Endothelial cell of umbilical vein (primary cell): ENCODE results near the gene CILP2. TPM values are rescaled to one million over a fixed set of nuclear protein-coding genes. Genes with fewer than 3 reads are reported as not detected.

Experiments used
- BruUV-seq: library from RNA; stranded (reverse); fragments of 400-500 nt; replicated peaks from 2 replicates; lab custom pipeline; 2021; lab: Mats Ljungman, UMichigan
- CTCF ChIA-PET: fragments of 300-600, 350-600 bp; sonication (Branson Sonifier 250); formaldehyde crosslinking; loops from one replicate; lab custom pipeline; 2021; ENCODE audit warnings: antibody characterized with exemption, inconsistent platforms; lab: Charles Lee
- POLR2A ChIA-PET: fragments of 300-600, 350-600 bp; sonication (Branson Sonifier 250); formaldehyde crosslinking; loops from one replicate; lab custom pipeline; 2021; ENCODE audit warnings: antibody characterized with exemption, inconsistent platforms; lab: Charles Lee
- DNase-seq: peaks from one replicate; pipeline ENCODE4 v3.0.0-alpha.2; 2011; ENCODE audit warnings: low read depth, low spot score
- FAIRE-seq: peaks from 2 replicates; lab custom pipeline; 2011; peaks lifted over from hg19 to GRCh38; lab: Jason Lieb, UNC
- H2AFZ ChIP-seq: 2 replicates; pipeline ENCODE4 v1.6.0; 2012; ENCODE audit warnings: low read depth, low read length, control low read depth, inconsistent platforms
- H3K27ac ChIP-seq: 2 replicates; pipeline ENCODE4 v1.5.1; 2011; ENCODE audit warnings: low read depth, mild to moderate bottlenecking, control low read depth, low read length, moderate library complexity; ENCODE audit not compliant: insufficient read depth
- H3K27me3 ChIP-seq, 2 experiments: 2 replicates each; pipeline versions ENCODE4 v1.6.0 to v1.6.1; 2011; ENCODE audit warnings: low read length in 2 of 2, mixed read lengths in 1 of 2; ENCODE audit not compliant: control insufficient read depth in 2 of 2, insufficient read depth in 2 of 2
- H3K36me3 ChIP-seq, 2 experiments: 2 replicates in 1 of 2; 3 replicates in 1 of 2; pipeline ENCODE4 v1.5.1; 2011; ENCODE audit warnings: low read length in 2 of 2, mild to moderate bottlenecking in 1 of 2, moderate library complexity in 1 of 2; ENCODE audit not compliant: control insufficient read depth in 2 of 2, insufficient read depth in 2 of 2; ENCODE audit errors: extremely low read depth in 1 of 2
- H3K4me1 ChIP-seq: 3 replicates; pipeline ENCODE4 v1.5.1; 2011; ENCODE audit warnings: mild to moderate bottlenecking, low read length; ENCODE audit not compliant: control insufficient read depth, insufficient read depth; ENCODE audit errors: extremely low read depth
- H3K4me2 ChIP-seq: 2 replicates; pipeline ENCODE4 v1.6.1; 2011; ENCODE audit warnings: low read length, control low read depth, mixed read lengths; ENCODE audit not compliant: insufficient read depth
- H3K4me3 ChIP-seq, 3 experiments: fragments of 200-600 bp in 1 of 3; sonication (generic), shearing (Covaris generic) in 1 of 3; replicated peaks in 1 of 3; 2 replicates each; pipeline ENCODE4 v1.5.1; 2011 to 2016; ENCODE audit warnings: control low read depth in 3 of 3, low read length in 3 of 3, mild to moderate bottlenecking in 2 of 3, inconsistent platforms in 1 of 3, low read depth in 1 of 3, moderate library complexity in 1 of 3; ENCODE audit not compliant: insufficient read depth in 1 of 3
- H3K79me2 ChIP-seq: 2 replicates; pipeline ENCODE4 v1.6.0; 2012; ENCODE audit warnings: low read length, inconsistent platforms; ENCODE audit not compliant: control insufficient read depth, insufficient read depth
- H3K9ac ChIP-seq: replicated peaks from 2 replicates; pipeline ENCODE3; 2011; ENCODE audit warnings: low read length, control low read depth; ENCODE audit not compliant: insufficient read depth; ENCODE audit errors: extremely low read depth
- H3K9me1 ChIP-seq: replicated peaks from 3 replicates; pipeline ENCODE4 v1.6.0; 2011; ENCODE audit warnings: mild to moderate bottlenecking, low read length; ENCODE audit not compliant: control insufficient read depth, insufficient read depth; ENCODE audit errors: extremely low read depth
- H3K9me3 ChIP-seq: replicated peaks from 2 replicates; pipeline ENCODE4 v1.5.1; 2012; ENCODE audit warnings: low read length, inconsistent platforms; ENCODE audit not compliant: control insufficient read depth, insufficient read depth
- H4K20me1 ChIP-seq: replicated peaks from 2 replicates; pipeline ENCODE3; 2011; ENCODE audit warnings: mild to moderate bottlenecking, low read length; ENCODE audit not compliant: control insufficient read depth, insufficient read depth; ENCODE audit errors: extremely low read depth
- CTCF ChIP-seq, 2 donors: IDR thresholded peaks; 1 replicate in 1 of 2; 2 replicates in 1 of 2; pipeline ENCODE4 v1.5.1; 2011; ENCODE audit warnings: low read length in 2 of 2, mild to moderate bottlenecking in 2 of 2, moderate library complexity in 2 of 2, control low read depth in 1 of 2, inconsistent platforms in 1 of 2, low read depth in 1 of 2; ENCODE audit not compliant: insufficient read depth in 1 of 2; ENCODE audit errors: extremely low read depth in 1 of 2
- EZH2 ChIP-seq: IDR thresholded peaks from 2 replicates; pipeline ENCODE4 v1.6.1; 2012; ENCODE audit warnings: borderline replicate concordance, low read depth, mild to moderate bottlenecking, moderate library complexity, low read length, inconsistent platforms; ENCODE audit not compliant: severe bottlenecking
- GATA2 ChIP-seq: IDR thresholded peaks from 2 replicates; pipeline ENCODE4 v1.7.0; 2011; ENCODE audit warnings: low read depth, mild to moderate bottlenecking, moderate library complexity, mixed read lengths, low read length; ENCODE audit not compliant: insufficient read length, insufficient read depth
- JUN ChIP-seq: IDR thresholded peaks from 2 replicates; pipeline ENCODE4 v1.6.1; 2011; ENCODE audit warnings: borderline replicate concordance, low read depth; ENCODE audit not compliant: insufficient read length, insufficient read depth
- MAX ChIP-seq: IDR thresholded peaks from 2 replicates; pipeline ENCODE4 v1.6.1; 2011; ENCODE audit not compliant: insufficient read depth, insufficient read length
- MYC ChIP-seq: IDR thresholded peaks from one replicate; pipeline ENCODE4 v1.6.1; 2011; ENCODE audit warnings: mild to moderate bottlenecking, low read depth, low read length
- POLR2A ChIP-seq: IDR thresholded peaks from 2 replicates; pipeline ENCODE4 v1.6.1; 2012; ENCODE audit warnings: low read depth, mild to moderate bottlenecking, control low read depth, low read length
- POLR2AphosphoS5 ChIP-seq: IDR thresholded peaks from 2 replicates; pipeline ENCODE4 v1.6.1; 2012; ENCODE audit warnings: low read depth, mild to moderate bottlenecking, control low read depth, low read length, moderate library complexity; ENCODE audit not compliant: insufficient read depth
- dilution Hi-C: fragments of 300-500 bp; cut with MboI; formaldehyde crosslinking; loops from one replicate; pipeline ENCODE4 v1.15.0; 2019; ENCODE audit warnings: low sequenced_read_pairs; ENCODE audit not compliant: extremely low pct_ligation_motif_present
- intact Hi-C: fragments of 100-400 bp; cut with micrococcal nuclease; formaldehyde crosslinking; loops from one replicate; pipeline ENCODE4 v1.10.0; 2022
- polyA plus RNA-seq, 4 experiments: library from polyadenylated mRNA; depleted of rRNA in 3 of 4; stranded (reverse) in 3 of 4; unstranded in 1 of 4; fragments of >200 nt; gene quantifications; 2 replicates each; pipeline versions ENCODE4 v1.2.1 to v1.2.3, GENCODE V29; 2011 to 2012; ENCODE audit warnings: missing spikeins in 1 of 4
- total RNA-seq: library from RNA; stranded (reverse); gene quantifications from 2 replicates; pipeline ENCODE4 v1.2.3, GENCODE V29; 2021

CILP2 gene
- total and polyA plus RNA-seq, 2 donors (not counting 3 experiments of a cell fraction or from before 2014, with no cell fraction given) = 0.01 TPM; not detected in 1

- FAIRE-seq (no peak), DNase-seq (no peak)
- TF ChIP-seq MYC = no peak
- no peak for TF ChIP-seq MAX
- no peak for TF ChIP-seq POLR2A
- no peak for TF ChIP-seq POLR2AphosphoS5
- TF ChIP-seq EZH2 = no peak
- no peak for TF ChIP-seq GATA2
- no peak for TF ChIP-seq CTCF (IDR thresholded peaks at IDR 0.05; ENCODE audit: extremely low read depth in 1 of 2, insufficient read depth in 1 of 2, low read depth in 1 of 2, low read length in 2 of 2)
- no peak for TF ChIP-seq JUN
- Histone ChIP-seq H3K27ac (no peak overlapping the region), H3K79me2 (peaks cover 10% of the 10 kb centered on the region), H3K4me1 (no peaks in the 10 kb centered on the region), H2AFZ (no peak overlapping the region), H3K4me3 (no peak overlapping the region), H4K20me1 (no peaks in the 10 kb centered on the region), H3K36me3 (peaks cover 10 to 72% of the 10 kb centered on the region in 2 experiments), H3K9ac (no peak overlapping the region), H3K27me3 (no peaks in the 10 kb centered on the region), H3K9me3 (no peaks in the 10 kb centered on the region), H3K4me2 (no peak overlapping the region), H3K9me1 (no peaks in the 10 kb centered on the region)
- ChIA-PET POLR2A (no interaction called here), CTCF (no interaction called here)
- intact Hi-C loops (no loop called here), dilution Hi-C loops (no loop called here)
- no TSS peak for BruUV-seq
Observed at GRCh38 chr19:19498255-19498991, 39.6 kb upstream of the CILP2 start.
